Mesodermal cell (in vitro differentiated cells): ENCODE results near the gene TES.

Source experiments
- H3K27ac ChIP-seq: 2 replicates; pipeline ENCODE4 v1.7.0; 2013; ENCODE audit warnings: mild to moderate bottlenecking, low read depth, low read length, moderate library complexity; ENCODE audit not compliant: severe bottlenecking
- H3K36me3 ChIP-seq: 2 replicates; pipeline ENCODE4 v1.7.1; 2013; ENCODE audit warnings: mild to moderate bottlenecking, low read length, moderate library complexity; ENCODE audit not compliant: control insufficient read depth, insufficient read depth
- H3K4me1 ChIP-seq: one replicate; pipeline ENCODE4 v1.7.1; 2013; ENCODE audit warnings: mild to moderate bottlenecking, low read length; ENCODE audit not compliant: insufficient read depth, control insufficient read depth, poor library complexity, severe bottlenecking
- H3K4me3 ChIP-seq: 2 replicates; pipeline ENCODE4 v1.7.0; 2013; ENCODE audit warnings: low read length, control low read depth, mild to moderate bottlenecking; ENCODE audit not compliant: insufficient read depth, poor library complexity, severe bottlenecking; ENCODE audit errors: extremely low read depth
- H3K9me3 ChIP-seq: 2 replicates; pipeline ENCODE4 v1.7.1; 2013; ENCODE audit warnings: mild to moderate bottlenecking, low read length, moderate library complexity; ENCODE audit not compliant: control insufficient read depth
- WGBS, 2 experiments: methylation state at CpG; one replicate each; pipeline ENCODE4 v1.1.5; 2013; ENCODE audit warnings: missing lambda C conversion rate in 2 of 2; ENCODE audit not compliant: insufficient coverage in 2 of 2; 5-methylcytosine and 5-hydroxymethylcytosine counted together

Gene TES

DNA sequence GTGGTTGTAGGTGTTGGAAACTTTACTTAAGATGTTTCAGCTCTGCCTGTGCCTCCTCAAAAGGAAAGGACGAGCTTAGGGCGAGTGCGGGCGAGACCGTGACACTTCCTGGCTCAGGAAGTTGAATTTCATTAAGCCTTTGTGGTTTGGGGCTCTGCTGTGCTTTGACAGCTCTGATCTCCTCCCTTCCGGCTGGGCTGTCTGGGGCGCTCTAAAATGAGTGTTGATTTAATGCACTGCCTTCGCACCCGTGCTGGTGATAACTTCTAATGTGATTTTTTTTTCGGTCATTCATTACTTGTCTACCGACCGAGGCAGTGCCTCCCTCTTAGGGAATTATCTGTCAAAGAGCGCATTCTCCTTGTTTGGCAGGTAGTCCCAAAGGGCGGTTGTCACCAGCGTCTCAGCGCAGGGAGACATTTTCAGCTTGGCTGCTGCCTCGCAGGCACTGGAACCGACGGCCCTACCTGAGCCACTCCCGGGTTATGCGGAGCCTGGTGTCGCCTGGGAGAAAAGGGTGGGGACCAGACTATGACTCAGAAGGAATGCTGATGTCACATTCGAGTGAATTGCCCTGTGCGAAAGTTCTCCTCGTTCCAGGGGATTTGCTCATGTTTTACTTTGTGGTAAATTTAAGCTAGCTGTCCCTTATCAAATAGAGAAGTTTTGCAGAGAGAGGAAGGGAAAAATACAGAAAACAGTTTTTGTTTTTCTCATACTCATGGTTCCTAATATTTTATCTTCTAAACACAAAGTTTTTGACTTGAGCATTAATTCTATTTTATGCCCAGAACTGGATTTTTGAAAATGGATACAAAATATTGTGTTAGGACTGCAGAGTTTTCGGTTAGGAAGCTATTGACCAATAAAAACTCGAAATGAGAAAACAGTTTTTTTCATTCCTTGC lies 920 bp downstream of the TES start:
- peak overlapping the region; percentile 97 for H3K27ac ChIP-seq
- 1 to 2% methylated on average over 18 to 19 of the region's 27 CpGs for WGBS, 2 experiments
- peak overlapping the region; percentile 68 for H3K4me3 ChIP-seq
- H3K36me3 ChIP-seq: no peaks in the 10 kb centered on the region
- no peaks in the 10 kb centered on the region for H3K9me3 ChIP-seq
- H3K4me1 ChIP-seq: peaks cover 13% of the 10 kb centered on the region

DNA sequence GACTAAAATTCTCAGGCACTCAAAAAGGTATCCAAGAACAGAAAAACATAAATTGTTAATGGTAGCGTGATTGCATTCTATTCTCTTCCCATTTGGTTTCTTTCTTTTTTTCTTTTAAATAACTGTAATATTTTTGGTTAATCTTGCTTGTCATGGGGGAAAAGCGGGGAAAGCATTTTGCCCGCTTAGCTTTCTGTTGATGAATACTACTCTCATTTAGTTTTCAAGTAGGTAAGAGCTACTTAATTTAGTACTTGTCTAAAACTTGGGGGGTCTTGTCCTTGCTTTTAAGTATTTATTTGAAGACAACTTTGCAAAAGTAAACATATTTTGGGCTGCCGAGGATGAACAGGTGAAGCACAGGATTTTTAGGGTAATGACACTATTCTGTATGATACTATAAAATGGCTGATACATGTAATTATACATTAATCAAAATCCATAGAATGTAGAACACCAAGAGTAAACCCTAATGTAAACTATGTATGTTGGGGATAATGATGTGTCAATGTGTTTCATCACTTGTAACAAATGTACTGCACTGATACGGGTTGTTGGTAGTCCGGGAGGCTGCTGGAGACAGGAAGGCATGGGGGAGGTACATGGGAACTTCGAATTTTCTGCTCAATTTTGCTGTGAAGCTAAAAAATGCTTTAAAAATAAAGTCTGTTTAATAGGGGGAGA lies 1.7 kb downstream of the TES start:
- Histone ChIP-seq H3K27ac (peak overlapping the region; percentile 97), H3K4me3 (peak overlapping the region; percentile 68), H3K9me3 (no peaks in the 10 kb centered on the region), H3K4me1 (peaks cover 21% of the 10 kb centered on the region), H3K36me3 (no peaks in the 10 kb centered on the region)
- whole genome bisulfite sequencing, 2 experiments: 45 to 55% methylated on average over 1 to 3 of the region's 7 CpGs

DNA sequence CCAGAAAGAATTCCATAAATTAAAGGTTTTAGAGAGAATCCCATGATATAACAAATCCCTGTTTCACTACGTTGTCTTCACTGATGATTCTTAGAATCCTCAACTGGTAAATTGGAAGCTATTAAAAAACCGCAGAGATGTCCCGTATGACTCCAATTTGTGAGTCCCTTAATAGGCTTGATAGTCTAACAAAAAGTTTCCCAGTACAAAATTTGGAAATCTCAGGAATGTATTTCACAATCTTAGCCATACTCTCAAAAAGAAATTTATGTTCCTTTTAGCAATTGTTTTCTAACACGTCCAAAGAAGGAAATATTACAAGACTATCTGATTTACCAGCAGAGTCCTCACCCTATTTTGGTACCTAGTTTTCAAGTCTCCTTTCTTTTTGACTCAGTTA lies 2.5 kb downstream of the TES start:
- Histone ChIP-seq H3K9me3 (no peaks in the 10 kb centered on the region), H3K36me3 (no peaks in the 10 kb centered on the region), H3K4me3 (peak overlapping the region; percentile 68), H3K27ac (no peak overlapping the region), H3K4me1 (peaks cover 29% of the 10 kb centered on the region)
- 68 to 70% methylated on average over 4 of the region's 4 CpGs for WGBS, 2 experiments

DNA sequence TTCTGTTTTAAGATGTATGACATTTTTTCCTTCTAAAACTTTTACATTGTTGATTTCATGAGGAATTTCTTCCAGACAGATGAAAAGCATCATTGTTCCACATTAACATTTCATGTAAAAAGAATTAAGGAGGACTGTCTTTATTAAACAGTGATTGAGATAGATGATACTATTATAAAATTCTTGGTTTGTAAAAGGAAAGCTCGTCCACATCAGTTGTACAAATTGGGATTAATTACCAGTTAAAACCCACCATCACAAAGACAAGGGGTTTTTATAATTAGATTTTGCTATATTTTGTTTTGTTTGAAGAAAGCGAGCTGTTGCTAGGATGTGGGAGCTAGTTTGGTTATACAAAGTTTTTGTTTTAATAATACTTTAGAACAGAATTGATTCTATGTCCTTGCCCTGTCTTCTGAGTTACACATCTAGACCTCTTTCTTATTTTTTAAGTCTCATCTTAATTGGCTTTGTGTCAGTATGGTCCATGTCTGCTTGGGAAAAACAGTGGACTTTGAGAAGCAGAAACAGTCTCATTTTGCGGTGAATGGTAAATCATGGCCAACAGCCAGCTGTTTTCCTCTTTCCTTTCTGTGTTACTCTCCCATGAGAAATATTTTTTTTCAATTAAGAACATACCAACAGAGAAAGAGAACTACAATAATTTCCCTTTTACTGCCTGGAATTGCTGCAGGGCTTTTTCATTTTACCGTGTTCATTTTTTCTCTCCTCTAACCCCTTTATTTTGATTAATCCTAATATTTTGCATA lies 3.2 kb downstream of the TES start:
- Histone ChIP-seq H3K36me3 (no peaks in the 10 kb centered on the region), H3K9me3 (no peaks in the 10 kb centered on the region), H3K4me3 (no peak overlapping the region), H3K4me1 (peaks cover 32% of the 10 kb centered on the region), H3K27ac (no peak overlapping the region)
- 100% methylated on average over 1 of the region's 4 CpGs for WGBS, 2 experiments

DNA sequence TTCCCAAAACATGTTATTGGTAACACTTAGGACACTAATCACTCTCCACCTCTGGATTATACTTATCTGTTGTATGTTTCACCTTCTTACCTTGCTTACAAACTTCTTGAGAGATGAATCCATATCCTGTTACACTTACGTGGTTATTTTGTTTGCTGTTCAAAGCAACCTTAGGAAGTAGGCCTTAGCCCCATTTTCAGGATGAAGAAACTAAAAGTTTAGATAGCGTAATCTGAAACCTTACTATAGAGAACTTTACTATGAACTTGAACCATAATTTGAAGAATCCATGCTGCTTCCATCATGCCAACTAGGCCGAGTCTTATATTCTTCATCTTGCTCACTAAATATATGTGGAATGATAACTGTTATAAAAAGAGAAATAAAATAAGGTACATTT lies 4.6 kb downstream of the TES start:
- Histone ChIP-seq H3K4me3 (no peak overlapping the region), H3K36me3 (no peaks in the 10 kb centered on the region), H3K4me1 (peaks cover 32% of the 10 kb centered on the region), H3K9me3 (no peaks in the 10 kb centered on the region), H3K27ac (no peak overlapping the region)
- no CpG with 5 or more reads among the region's 3 CpGs for WGBS, 2 experiments

DNA sequence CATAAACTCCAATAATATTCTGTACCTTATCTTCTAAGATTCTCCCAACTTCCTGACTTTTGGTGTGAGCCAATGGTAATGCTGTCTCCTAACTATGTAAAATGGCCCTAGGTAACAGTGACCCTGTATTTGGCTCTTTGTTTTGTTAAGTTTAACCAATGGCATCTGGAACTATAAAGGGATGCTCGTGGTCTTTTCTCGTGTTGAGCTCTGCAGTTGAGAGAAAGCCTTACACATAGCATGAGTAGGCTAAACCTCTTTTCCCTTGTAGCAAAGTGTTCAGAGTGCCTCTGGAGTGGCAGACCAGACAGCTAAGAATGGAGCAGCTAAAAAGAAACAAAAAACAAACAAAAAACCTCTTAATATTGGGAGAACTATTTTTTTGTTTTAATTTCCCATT lies 5.2 kb downstream of the TES start:
- Histone ChIP-seq H3K27ac (no peak overlapping the region), H3K4me1 (peaks cover 32% of the 10 kb centered on the region), H3K4me3 (no peak overlapping the region), H3K9me3 (no peaks in the 10 kb centered on the region), H3K36me3 (no peaks in the 10 kb centered on the region)
- 100% methylated on average over 2 of the region's 2 CpGs; no CpG with 5 or more reads in 1 of the 2 experiments for WGBS, 2 experiments

DNA sequence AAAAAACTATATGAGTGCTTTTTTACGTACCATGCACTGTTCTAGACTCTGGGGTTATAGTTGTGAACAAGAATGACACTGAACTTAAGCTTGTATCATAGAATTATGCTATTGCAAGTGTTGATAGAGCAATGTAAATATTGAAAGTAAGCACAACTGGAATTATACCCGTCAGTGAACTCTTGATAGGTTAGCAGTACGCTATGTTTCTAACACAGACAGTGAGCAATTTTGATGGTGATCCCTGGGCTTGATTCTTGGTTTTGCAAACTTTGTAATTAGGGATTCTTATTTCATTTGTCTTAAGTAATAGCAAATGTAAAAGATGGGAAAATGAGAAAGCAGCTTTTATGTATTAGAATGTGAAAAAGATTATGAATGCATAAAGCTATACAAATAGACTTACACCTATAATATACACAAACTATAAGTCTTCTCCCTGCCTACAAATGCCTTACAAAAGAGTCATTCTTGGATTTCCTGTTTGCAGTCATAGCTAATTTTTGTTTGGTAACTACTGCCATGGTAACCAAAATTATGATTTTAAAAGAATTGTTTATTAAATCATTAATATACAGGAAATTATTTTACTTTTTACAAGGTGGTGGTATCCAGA lies 6.7 kb downstream of the TES start:
- H3K27ac ChIP-seq: peak overlapping the region; percentile 3
- WGBS, 2 experiments: 92 to 95% methylated on average over 2 to 3 of the region's 3 CpGs
- H3K4me3 ChIP-seq: no peak overlapping the region

DNA sequence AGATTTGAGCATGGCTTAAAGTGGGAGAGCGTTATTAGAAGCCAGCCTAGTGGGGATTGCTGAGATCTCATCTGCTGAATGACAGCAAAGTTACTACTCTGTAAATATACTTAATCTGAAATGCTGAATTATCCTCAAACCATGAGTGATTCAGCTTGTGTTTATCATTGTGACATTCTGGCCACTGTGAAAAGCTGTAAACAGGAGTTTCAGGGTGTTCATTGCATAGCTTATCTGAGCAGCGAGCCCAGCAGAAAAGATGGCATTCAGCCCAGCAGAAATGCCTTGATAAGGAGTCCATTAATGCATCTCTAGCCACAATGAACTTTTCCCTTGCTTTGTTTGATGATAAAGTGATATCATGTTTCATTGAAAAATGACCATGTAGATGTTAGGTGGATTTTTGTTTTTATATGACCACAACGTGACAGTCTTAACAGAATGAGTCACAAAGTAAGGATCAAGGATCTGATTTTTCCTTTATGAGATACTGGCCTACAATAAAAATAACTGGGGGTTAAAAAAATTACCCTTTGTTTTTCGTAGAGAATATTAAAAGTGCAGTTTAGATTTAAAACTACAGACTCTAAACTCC lies 7.8 kb downstream of the TES start:
- no peaks in the 10 kb centered on the region for H3K36me3 ChIP-seq
- H3K9me3 ChIP-seq: no peaks in the 10 kb centered on the region
- WGBS, 2 experiments: 88 to 92% methylated on average over 1 to 2 of the region's 4 CpGs
- H3K4me1 ChIP-seq: peaks cover 27% of the 10 kb centered on the region
- no peak overlapping the region for H3K4me3 ChIP-seq
- H3K27ac ChIP-seq: peak overlapping the region; percentile 48

More for the DNA sequence above, 6.7 kb downstream of the TES start:
- H3K4me1 ChIP-seq: peaks cover 32% of the 10 kb centered on the region
- H3K9me3 ChIP-seq: no peaks in the 10 kb centered on the region
- no peaks in the 10 kb centered on the region for H3K36me3 ChIP-seq

DNA sequence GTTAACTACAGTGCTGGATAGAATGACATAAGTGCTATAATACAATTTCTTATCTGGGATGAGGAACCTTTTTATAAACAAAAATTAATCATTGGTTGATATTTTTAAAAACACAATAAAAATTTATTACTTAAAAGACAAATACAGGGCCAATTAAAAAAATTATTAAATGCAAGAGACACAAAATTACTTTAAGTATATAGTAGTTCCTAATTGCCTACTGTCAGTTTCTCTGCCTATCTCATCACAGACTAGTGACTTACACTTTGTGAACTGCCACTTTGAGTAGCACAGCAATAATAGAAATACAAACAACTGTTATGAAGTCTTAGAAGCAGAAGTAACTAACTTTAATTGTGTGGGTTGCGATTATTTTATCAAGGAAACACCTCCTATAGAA lies 8.4 kb downstream of the TES start:
- Histone ChIP-seq H3K9me3 (no peaks in the 10 kb centered on the region), H3K27ac (no peak overlapping the region), H3K4me3 (no peak overlapping the region), H3K4me1 (peaks cover 27% of the 10 kb centered on the region), H3K36me3 (no peaks in the 10 kb centered on the region)
- no CpG with 5 or more reads among the region's 1 CpG for WGBS, 2 experiments

DNA sequence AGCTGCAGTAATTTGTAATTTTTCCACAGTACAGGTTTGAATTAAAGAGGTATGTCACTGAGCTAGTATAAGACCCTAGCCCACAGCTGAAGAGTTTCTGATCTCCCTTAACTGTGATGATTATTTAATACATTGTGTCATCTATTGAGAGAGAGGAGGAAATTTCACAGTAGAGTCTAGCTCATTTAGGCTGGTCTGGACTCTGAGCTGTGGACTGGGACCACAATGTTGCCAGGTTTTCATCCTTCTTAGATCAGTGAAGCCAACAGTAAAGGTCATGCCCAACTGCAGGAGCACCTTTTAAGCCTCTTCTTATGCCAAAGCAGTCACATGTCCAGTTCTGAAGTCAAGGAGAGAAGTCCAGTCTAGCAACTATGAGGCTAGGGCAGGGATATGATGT lies 8.9 kb downstream of the TES start:
- H3K9me3 ChIP-seq: no peaks in the 10 kb centered on the region

More for the DNA sequence above, 8.9 kb downstream of the TES start:
- Histone ChIP-seq H3K4me3 (no peak overlapping the region), H3K36me3 (no peaks in the 10 kb centered on the region), H3K27ac (no peak overlapping the region), H3K4me1 (peaks cover 27% of the 10 kb centered on the region)
